Measurements from ENCODE around the gene TBCD. TPM values are rescaled to one million over a fixed set of nuclear protein-coding genes. Genes with fewer than 3 reads are reported as not detected.

Gene TBCD
- total RNA-seq, 6 experiments from 2014 or later, result 47.3 to 67.6 (median 62.5) TPM

- H3K9me3 Mint-ChIP-seq, result no peaks in the 10 kb centered on the region
- TF ChIP-seq, protein P1, sequence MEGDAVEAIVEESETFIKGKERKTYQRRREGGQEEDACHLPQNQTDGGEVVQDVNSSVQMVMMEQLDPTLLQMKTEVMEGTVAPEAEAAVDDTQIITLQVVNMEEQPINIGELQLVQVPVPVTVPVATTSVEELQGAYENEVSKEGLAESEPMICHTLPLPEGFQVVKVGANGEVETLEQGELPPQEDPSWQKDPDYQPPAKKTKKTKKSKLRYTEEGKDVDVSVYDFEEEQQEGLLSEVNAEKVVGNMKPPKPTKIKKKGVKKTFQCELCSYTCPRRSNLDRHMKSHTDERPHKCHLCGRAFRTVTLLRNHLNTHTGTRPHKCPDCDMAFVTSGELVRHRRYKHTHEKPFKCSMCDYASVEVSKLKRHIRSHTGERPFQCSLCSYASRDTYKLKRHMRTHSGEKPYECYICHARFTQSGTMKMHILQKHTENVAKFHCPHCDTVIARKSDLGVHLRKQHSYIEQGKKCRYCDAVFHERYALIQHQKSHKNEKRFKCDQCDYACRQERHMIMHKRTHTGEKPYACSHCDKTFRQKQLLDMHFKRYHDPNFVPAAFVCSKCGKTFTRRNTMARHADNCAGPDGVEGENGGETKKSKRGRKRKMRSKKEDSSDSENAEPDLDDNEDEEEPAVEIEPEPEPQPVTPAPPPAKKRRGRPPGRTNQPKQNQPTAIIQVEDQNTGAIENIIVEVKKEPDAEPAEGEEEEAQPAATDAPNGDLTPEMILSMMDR (IDR thresholded peaks at IDR 0.05), result no peak
- no peak overlapping the region for H3K4me3 Mint-ChIP-seq
- H3K27me3 Mint-ChIP-seq (ENCODE audit: insufficient read depth), result no peaks in the 10 kb centered on the region; the same call in 1 of the 2 replicates
- peak; percentile 2 for DNase-seq
- peaks cover 16% of the 10 kb centered on the region for H3K4me1 Mint-ChIP-seq (ENCODE audit: low read depth)
- no peaks in the 10 kb centered on the region for H3K36me3 Mint-ChIP-seq (ENCODE audit: low read depth)
- H3K27ac Mint-ChIP-seq, result peak overlapping the region; percentile 13; the same call in 1 of the 2 replicates
These were observed 86.7 kb downstream of the TBCD start for GRCh38 chr17:82838386-82839063.

- DNase-seq, result no peak
- Mint-ChIP-seq H3K27ac (no peak within 1 kb of the TSS), H3K36me3 (ENCODE audit: low read depth) (no peaks in the 10 kb centered on the region), H3K27me3 (ENCODE audit: insufficient read depth) (no peaks in the 10 kb centered on the region; the same call in 1 of the 2 replicates), H3K4me1 (ENCODE audit: low read depth) (peaks cover 16% of the 10 kb centered on the region), H3K9me3 (no peaks in the 10 kb centered on the region), H3K4me3 (no peak within 1 kb of the TSS)
- TF ChIP-seq, protein P1 (IDR thresholded peaks at IDR 0.05), result no peak
These were observed 87.9 kb downstream of the TBCD start, which contains the start of gene ZNF750 for GRCh38 chr17:82839617-82840292. Gene ZNF750, minus strand, starts transcription at chr17:82840022. Its CDS starts 7,568 bp downstream, at chr17:82832454.

- Mint-ChIP-seq H3K9me3 (no peaks in the 10 kb centered on the region), H3K4me3 (no peak overlapping the region), H3K4me1 (ENCODE audit: low read depth) (peaks cover 16% of the 10 kb centered on the region), H3K27ac (no peak overlapping the region), H3K36me3 (ENCODE audit: low read depth) (no peaks in the 10 kb centered on the region), H3K27me3 (ENCODE audit: insufficient read depth) (no peaks in the 10 kb centered on the region; the same call in 1 of the 2 replicates)
- DNase-seq, result no peak
- TF ChIP-seq, protein P1 (IDR thresholded peaks at IDR 0.05), result no peak
These were observed 88.6 kb downstream of the TBCD start for GRCh38 chr17:82840431-82840831.

GRCh38 chr17:82841921-82842596 lies 90.2 kb downstream of the TBCD start:
- H3K9me3 Mint-ChIP-seq, result no peaks in the 10 kb centered on the region
- no peak for DNase-seq
- no peak overlapping the region for H3K4me3 Mint-ChIP-seq
- H3K36me3 Mint-ChIP-seq (ENCODE audit: low read depth), result no peaks in the 10 kb centered on the region
- no peaks in the 10 kb centered on the region; the same call in 1 of the 2 replicates for H3K27me3 Mint-ChIP-seq (ENCODE audit: insufficient read depth)
- H3K27ac Mint-ChIP-seq, result no peak overlapping the region
- H3K4me1 Mint-ChIP-seq (ENCODE audit: low read depth), result peaks cover 16% of the 10 kb centered on the region
- TF ChIP-seq, protein P1 (IDR thresholded peaks at IDR 0.05), result no peak

- no peaks in the 10 kb centered on the region for H3K9me3 Mint-ChIP-seq
- no peak overlapping the region for H3K27ac Mint-ChIP-seq
- H3K4me1 Mint-ChIP-seq (ENCODE audit: low read depth), result no peaks in the 10 kb centered on the region
- H3K4me3 Mint-ChIP-seq, result no peak overlapping the region
- TF ChIP-seq, protein P1 (IDR thresholded peaks at IDR 0.05), result no peak
- no peaks in the 10 kb centered on the region; the same call in 1 of the 2 replicates for H3K27me3 Mint-ChIP-seq (ENCODE audit: insufficient read depth)
- no peak for DNase-seq
- peaks cover 6% of the 10 kb centered on the region for H3K36me3 Mint-ChIP-seq (ENCODE audit: low read depth)
These were observed 92.2 kb downstream of the TBCD start for GRCh38 chr17:82843904-82844680.

Data from HFFc6 (cell line).